ENCODE results near the gene FAM13A.

Gene FAM13A

GRCh38 chr4:88831031-88831430, 226.0 kb downstream of the FAM13A start:
- ChIA-PET POLR2A (no interaction called here), CTCF (no interaction called here)

GRCh38 chr4:88830598-88830997, 226.4 kb downstream of the FAM13A start:
- no peak overlapping the region for H3K4me3 ChIP-seq (ENCODE audit: low read depth, low read length)
- no peak for DNase-seq (ENCODE audit: low read depth, low spot score)
- TF ChIP-seq, protein P1, sequence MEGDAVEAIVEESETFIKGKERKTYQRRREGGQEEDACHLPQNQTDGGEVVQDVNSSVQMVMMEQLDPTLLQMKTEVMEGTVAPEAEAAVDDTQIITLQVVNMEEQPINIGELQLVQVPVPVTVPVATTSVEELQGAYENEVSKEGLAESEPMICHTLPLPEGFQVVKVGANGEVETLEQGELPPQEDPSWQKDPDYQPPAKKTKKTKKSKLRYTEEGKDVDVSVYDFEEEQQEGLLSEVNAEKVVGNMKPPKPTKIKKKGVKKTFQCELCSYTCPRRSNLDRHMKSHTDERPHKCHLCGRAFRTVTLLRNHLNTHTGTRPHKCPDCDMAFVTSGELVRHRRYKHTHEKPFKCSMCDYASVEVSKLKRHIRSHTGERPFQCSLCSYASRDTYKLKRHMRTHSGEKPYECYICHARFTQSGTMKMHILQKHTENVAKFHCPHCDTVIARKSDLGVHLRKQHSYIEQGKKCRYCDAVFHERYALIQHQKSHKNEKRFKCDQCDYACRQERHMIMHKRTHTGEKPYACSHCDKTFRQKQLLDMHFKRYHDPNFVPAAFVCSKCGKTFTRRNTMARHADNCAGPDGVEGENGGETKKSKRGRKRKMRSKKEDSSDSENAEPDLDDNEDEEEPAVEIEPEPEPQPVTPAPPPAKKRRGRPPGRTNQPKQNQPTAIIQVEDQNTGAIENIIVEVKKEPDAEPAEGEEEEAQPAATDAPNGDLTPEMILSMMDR (IDR thresholded peaks at IDR 0.05; ENCODE audit: insufficient read depth, low read length, missing control alignments), result no peak
- CTCF ChIA-PET, result no interaction called here
- POLR2A ChIA-PET, result no interaction called here

More at GRCh38 chr4:88831031-88831430, 226.0 kb downstream of the FAM13A start:
- DNase-seq (ENCODE audit: low read depth, low spot score), result no peak
- H3K4me3 ChIP-seq (ENCODE audit: low read depth, low read length), result no peak overlapping the region
- TF ChIP-seq, protein P1 (IDR thresholded peaks at IDR 0.05; ENCODE audit: insufficient read depth, low read length, missing control alignments), result no peak

DNA sequence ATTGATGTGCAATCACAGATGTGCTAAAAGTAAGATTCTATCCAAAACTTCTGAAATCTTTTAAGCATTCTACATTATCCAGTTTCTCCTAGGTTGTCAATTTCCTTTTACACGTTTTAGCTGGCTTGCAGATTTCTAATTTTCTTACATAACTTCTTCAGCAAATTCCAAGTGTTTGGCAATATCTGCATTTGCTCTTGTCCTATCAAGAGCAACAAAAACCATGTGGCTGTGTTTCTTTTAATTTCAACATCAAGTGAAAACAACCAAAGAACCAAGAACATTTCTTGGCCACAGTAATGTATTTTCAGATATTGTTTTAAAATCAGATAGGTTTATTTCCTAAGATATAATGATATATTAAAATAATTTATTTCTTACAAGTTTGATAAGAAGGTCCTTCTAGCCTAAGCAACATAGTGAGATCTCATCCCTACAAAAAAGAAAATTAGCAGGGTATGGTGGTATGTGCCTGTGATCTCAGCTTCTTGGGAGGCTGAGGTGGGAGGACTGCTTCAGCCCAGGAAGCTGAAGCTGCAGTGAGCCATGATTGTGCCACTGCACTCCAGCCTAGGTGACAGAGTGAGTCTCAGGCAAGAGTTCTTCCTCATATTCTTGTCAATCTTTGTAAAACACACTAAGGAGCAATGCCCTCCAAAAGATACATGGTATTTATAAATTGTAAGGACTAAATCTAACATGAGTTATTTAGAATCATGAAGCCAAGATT, 228.0 kb downstream of the FAM13A start:
- TF ChIP-seq, protein P1 (IDR thresholded peaks at IDR 0.05; ENCODE audit: insufficient read depth, low read length, missing control alignments), result no peak
- no peak overlapping the region for H3K4me3 ChIP-seq (ENCODE audit: low read depth, low read length)
- DNase-seq (ENCODE audit: low read depth, low spot score), result no peak
- ChIA-PET POLR2A (no interaction called here), CTCF (interaction anchor here (1.3 kb wide), 1 partner anchor 195 kb away, joined by 4 read pairs; no protein-coding TSS in a partner anchor)

GRCh38 chr4:88827442-88827841, 229.5 kb downstream of the FAM13A start:
- ChIA-PET CTCF (no interaction called here), POLR2A (no interaction called here)
- H3K4me3 ChIP-seq (ENCODE audit: low read depth, low read length), result no peak overlapping the region
- no peak for DNase-seq (ENCODE audit: low read depth, low spot score)
- TF ChIP-seq, protein P1 (IDR thresholded peaks at IDR 0.05; ENCODE audit: insufficient read depth, low read length, missing control alignments), result no peak

DNA sequence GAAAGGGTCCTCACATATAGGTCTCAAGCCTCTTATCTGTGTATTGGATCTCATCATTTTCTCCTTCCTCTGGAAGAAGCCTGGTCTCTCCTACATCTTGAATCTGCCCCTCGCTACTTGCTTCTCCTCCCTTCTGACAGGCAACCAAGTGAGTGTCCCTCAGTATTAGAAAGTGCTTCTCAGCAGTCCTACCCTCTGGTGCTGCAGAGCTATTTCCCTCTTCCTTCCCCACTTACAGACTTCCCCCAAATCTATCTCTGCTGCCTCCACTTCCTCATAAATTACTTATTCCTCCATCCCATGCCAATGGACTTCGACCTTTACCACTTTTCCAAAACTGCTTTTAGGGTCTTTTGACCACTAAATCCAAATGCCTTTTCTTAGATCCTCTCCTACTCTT, 230.2 kb downstream of the FAM13A start:
- no peak overlapping the region for H3K4me3 ChIP-seq (ENCODE audit: low read depth, low read length)
- POLR2A ChIA-PET, result no interaction called here
- CTCF ChIA-PET, result no interaction called here
- DNase-seq (ENCODE audit: low read depth, low spot score), result no peak
- TF ChIP-seq, protein P1 (IDR thresholded peaks at IDR 0.05; ENCODE audit: insufficient read depth, low read length, missing control alignments), result no peak

- no peak for DNase-seq (ENCODE audit: low read depth, low spot score)
- CTCF ChIA-PET, result no interaction called here
These were observed 231.1 kb downstream of the FAM13A start for GRCh38 chr4:88825931-88826330.

More at GRCh38 chr4:88825931-88826330, 231.1 kb downstream of the FAM13A start:
- POLR2A ChIA-PET, result no interaction called here
- H3K4me3 ChIP-seq (ENCODE audit: low read depth, low read length), result no peak overlapping the region
- TF ChIP-seq, protein P1 (IDR thresholded peaks at IDR 0.05; ENCODE audit: insufficient read depth, low read length, missing control alignments), result no peak

Data from AG04449 (cell line).